SK-N-SH (cell line): Measurements from ENCODE around the gene WDR41. TPM values are rescaled to one million over a fixed set of nuclear protein-coding genes. Genes with fewer than 3 reads are reported as not detected.

Experiments used
- CTCF ChIA-PET: fragments of 300-600, 350-600 bp; formaldehyde crosslinking; extraction: SDS; loops from one replicate; lab custom pipeline; 2021; lab: Yijun Ruan, JAX
- POLR2A ChIA-PET: fragments of 350-600 bp; sonication (Branson Sonifier 250); formaldehyde crosslinking; extraction: SDS; loops from one replicate; lab custom pipeline; 2020; ENCODE audit warnings: antibody characterized with exemption, inconsistent platforms; lab: Yijun Ruan, JAX
- DNase-seq: peaks from one replicate; pipeline ENCODE4 v3.0.0; 2012
- H2AFZ ChIP-seq: fragments of 200-600 bp; sonication (generic); 2 replicates; pipeline ENCODE4 v1.8.1; 2016; ENCODE audit warnings: antibody characterized with exemption, mild to moderate bottlenecking, low read depth
- H3F3A ChIP-seq: fragments of 200-600 bp; sonication (generic); replicated peaks from 2 replicates; pipeline ENCODE3; 2016; ENCODE audit warnings: antibody characterized with exemption, mild to moderate bottlenecking; ENCODE audit not compliant: insufficient read depth
- H3K27ac ChIP-seq, 2 experiments: fragments of 200-500 bp in 1 of 2; fragments of 200-600 bp in 1 of 2; sonication (Bioruptor generic) in 1 of 2; sonication (generic), shearing (Covaris generic) in 1 of 2; 2 replicates each; pipeline versions ENCODE4 v1.5.1 to v1.6.1; 2014 to 2016; ENCODE audit warnings: low read depth in 2 of 2, inconsistent platforms in 1 of 2, low read length in 1 of 2, mild to moderate bottlenecking in 1 of 2, mixed read lengths in 1 of 2
- H3K27me3 ChIP-seq: fragments of 200-600 bp; sonication (generic), shearing (Covaris generic); 2 replicates; pipeline ENCODE4 v1.6.1; 2016; ENCODE audit warnings: mixed run types; ENCODE audit not compliant: insufficient read depth
- H3K36me3 ChIP-seq, 2 experiments: fragments of 200-500 bp in 1 of 2; fragments of 200-600 bp in 1 of 2; sonication (Bioruptor generic) in 1 of 2; sonication (generic) in 1 of 2; replicated peaks in 1 of 2; 2 replicates each; pipeline versions ENCODE3 to v1.5.1; 2014 to 2016; ENCODE audit warnings: low read length in 1 of 2, mild to moderate bottlenecking in 1 of 2; ENCODE audit not compliant: insufficient read depth in 2 of 2, control insufficient read depth in 1 of 2
- H3K4me1 ChIP-seq, 2 experiments: fragments of 200-500 bp in 1 of 2; fragments of 200-600 bp in 1 of 2; sonication (Bioruptor generic) in 1 of 2; sonication (generic), shearing (Covaris generic) in 1 of 2; 2 replicates each; pipeline versions ENCODE4 v1.5.1 to v1.6.1; 2014 to 2016; ENCODE audit warnings: low read depth in 1 of 2, low read length in 1 of 2, mixed run types in 1 of 2; ENCODE audit not compliant: insufficient read depth in 2 of 2, control insufficient read depth in 1 of 2
- H3K4me2 ChIP-seq: fragments of 200-600 bp; sonication (generic), shearing (Covaris generic); 2 replicates; pipeline ENCODE4 v1.6.1; 2017; ENCODE audit warnings: mixed run types
- H3K4me3 ChIP-seq, 2 experiments: fragments of 200-500 bp in 1 of 2; fragments of 200-600 bp in 1 of 2; sonication (Bioruptor generic) in 1 of 2; sonication (generic), shearing (Covaris generic) in 1 of 2; 2 replicates each; pipeline versions ENCODE4 v1.5.1 to v1.8.1; 2014 to 2016; ENCODE audit warnings: low read depth in 2 of 2, inconsistent platforms in 1 of 2, low read length in 1 of 2, mild to moderate bottlenecking in 1 of 2, mixed read lengths in 1 of 2, moderate library complexity in 1 of 2
- H3K79me2 ChIP-seq: fragments of 200-600 bp; sonication (generic); 2 replicates; pipeline ENCODE4 v1.8.1; 2017; ENCODE audit warnings: mild to moderate bottlenecking; ENCODE audit not compliant: insufficient read depth
- H3K9ac ChIP-seq: fragments of 200-600 bp; sonication (generic); 2 replicates; pipeline ENCODE4 v1.6.1; 2017; ENCODE audit warnings: mixed run types
- H3K9me2 ChIP-seq: fragments of 200-600 bp; sonication (generic); 2 replicates; pipeline ENCODE4 v1.6.1; 2017; ENCODE audit warnings: mixed run types
- H3K9me3 ChIP-seq: fragments of 200-600 bp; sonication (generic); 2 replicates; pipeline ENCODE4 v1.6.1; 2017; ENCODE audit warnings: mixed run types, mild to moderate bottlenecking, moderate library complexity
- H4K20me1 ChIP-seq: fragments of 200-600 bp; sonication (generic); 2 replicates; pipeline ENCODE4 v1.6.1; 2017; ENCODE audit warnings: mild to moderate bottlenecking, mixed run types; ENCODE audit not compliant: insufficient read depth
- CHD2 ChIP-seq: fragments of 150-350 bp; IDR thresholded peaks from 2 replicates; pipeline ENCODE4 v1.6.1; 2018; ENCODE audit warnings: low read length; ENCODE audit not compliant: partially characterized antibody
- EZH2phosphoT487 ChIP-seq: fragments of 200-600 bp; sonication (generic); IDR thresholded peaks from 2 replicates; pipeline ENCODE4 v1.6.1; 2017; ENCODE audit warnings: low read depth, mixed run types, mild to moderate bottlenecking, antibody characterized with exemption, moderate library complexity, borderline replicate concordance
- FOSL2 ChIP-seq: IDR thresholded peaks from 2 replicates; pipeline ENCODE4 v1.4.0; 2012; ENCODE audit warnings: low read depth, mild to moderate bottlenecking, moderate library complexity, borderline replicate concordance
- FOXM1 ChIP-seq: IDR thresholded peaks from 2 replicates; pipeline ENCODE4 v1.4.0; 2012; ENCODE audit warnings: low read depth, mild to moderate bottlenecking
- GATA2 ChIP-seq: sonication (generic); formaldehyde crosslinking; IDR thresholded peaks from 2 replicates; pipeline ENCODE4 v1.5.0; 2020; ENCODE audit warnings: mild to moderate bottlenecking, missing genetic modification reagents
- MEF2A ChIP-seq: IDR thresholded peaks from 2 replicates; pipeline ENCODE4 v1.4.0; 2012; ENCODE audit warnings: low read depth, borderline replicate concordance
- NRF1 ChIP-seq: IDR thresholded peaks from 2 replicates; pipeline ENCODE4 v1.6.1; 2012; ENCODE audit warnings: low read depth, mild to moderate bottlenecking, low read length
- POLR2AphosphoS5 ChIP-seq: IDR thresholded peaks from 2 replicates; pipeline ENCODE4 v1.6.1; 2012; ENCODE audit warnings: low read depth, low read length
- RAD21 ChIP-seq: IDR thresholded peaks from 2 replicates; pipeline ENCODE4 v1.6.1; 2012; ENCODE audit warnings: mild to moderate bottlenecking, low read length
- RCOR1 ChIP-seq: fragments of 150-350 bp; IDR thresholded peaks from 2 replicates; pipeline ENCODE4 v1.6.1; 2017; ENCODE audit warnings: antibody characterized with exemption, low read length
- YY1 ChIP-seq: IDR thresholded peaks from 2 replicates; pipeline ENCODE4 v1.4.0; 2012; ENCODE audit warnings: low read depth, mild to moderate bottlenecking
- WGBS: methylation state at CpG from one replicate; pipeline ENCODE4 v1.1.6; 2017; ENCODE audit warnings: low lambda C conversion rate; 5-methylcytosine and 5-hydroxymethylcytosine counted together
- polyA plus RNA-seq, 3 experiments: library from polyadenylated mRNA; depleted of rRNA; stranded (reverse); fragments of >200 nt; gene quantifications; 2 replicates each; pipeline ENCODE4 v1.2.3, GENCODE V29; 2012
- TF ChIP-seq, protein P1 (sequence below): fragments of 150-350 bp; IDR thresholded peaks from 2 replicates; pipeline ENCODE4 v1.6.1; 2016; ENCODE audit warnings: mild to moderate bottlenecking, low read depth, low read length
- TF ChIP-seq, protein P2 (sequence below): fragments of 200-600 bp; sonication (generic); IDR thresholded peaks from 2 replicates; pipeline ENCODE4 v1.6.1; 2017; ENCODE audit warnings: antibody characterized with exemption, mild to moderate bottlenecking, moderate library complexity
- TF ChIP-seq, protein P3 (sequence below): IDR thresholded peaks from 2 replicates; pipeline ENCODE4 v1.6.1; 2012; ENCODE audit warnings: mild to moderate bottlenecking, low read depth, low read length, moderate library complexity

WDR41 gene
- polyA plus RNA-seq, 1 of the 3 experiments (the other 2 are of a cell fraction), result 17.2 TPM

DNA sequence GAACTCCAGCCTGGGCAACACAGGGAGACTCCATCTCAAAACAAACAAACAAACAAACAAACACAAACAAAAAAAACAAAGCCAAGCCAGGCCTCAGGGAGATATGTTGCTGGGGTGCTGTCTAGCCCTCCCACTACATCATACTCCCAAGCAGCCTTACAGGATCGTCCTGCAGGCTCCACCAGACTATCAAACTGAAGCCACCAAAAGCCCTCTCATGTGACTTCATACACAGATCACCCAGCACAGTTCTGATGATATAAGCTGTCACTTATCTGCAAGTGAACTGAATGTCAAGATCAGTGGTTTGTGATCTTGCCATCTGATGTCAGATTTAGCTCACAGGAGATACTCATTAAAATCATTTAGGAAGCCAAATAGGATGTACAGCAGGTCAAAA, 43.3 kb downstream of the WDR41 start:
- 75% methylated on average over 1 of the region's 1 CpG for WGBS
- no peak overlapping the region for H3K4me3 ChIP-seq
- H3K79me2 ChIP-seq, result no peaks in the 10 kb centered on the region
- no peaks in the 10 kb centered on the region for H3K9me3 ChIP-seq
- no peaks in the 10 kb centered on the region for H4K20me1 ChIP-seq
- DNase-seq, result no peak
- POLR2A ChIA-PET, result no interaction called here
- CTCF ChIA-PET, result interaction anchor here (0.6 kb wide), 1 partner anchor 38 kb away, joined by 3 read pairs; no protein-coding TSS in a partner anchor
- H2AFZ ChIP-seq, result no peak overlapping the region
- H3K27me3 ChIP-seq, result no peaks in the 10 kb centered on the region
- no peaks in the 10 kb centered on the region for H3F3A ChIP-seq
- TF ChIP-seq MEF2A, result no peak
- no peak for TF ChIP-seq FOXM1
- TF ChIP-seq CHD2, result no peak
- no peak for TF ChIP-seq GATA2 (CRISPR knock-in tag)
- TF ChIP-seq YY1, result no peak
- TF ChIP-seq, protein P1, sequence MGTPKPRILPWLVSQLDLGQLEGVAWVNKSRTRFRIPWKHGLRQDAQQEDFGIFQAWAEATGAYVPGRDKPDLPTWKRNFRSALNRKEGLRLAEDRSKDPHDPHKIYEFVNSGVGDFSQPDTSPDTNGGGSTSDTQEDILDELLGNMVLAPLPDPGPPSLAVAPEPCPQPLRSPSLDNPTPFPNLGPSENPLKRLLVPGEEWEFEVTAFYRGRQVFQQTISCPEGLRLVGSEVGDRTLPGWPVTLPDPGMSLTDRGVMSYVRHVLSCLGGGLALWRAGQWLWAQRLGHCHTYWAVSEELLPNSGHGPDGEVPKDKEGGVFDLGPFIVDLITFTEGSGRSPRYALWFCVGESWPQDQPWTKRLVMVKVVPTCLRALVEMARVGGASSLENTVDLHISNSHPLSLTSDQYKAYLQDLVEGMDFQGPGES, result no peak
- no peak for TF ChIP-seq POLR2AphosphoS5
- TF ChIP-seq RCOR1, result no peak
- TF ChIP-seq, protein P2, sequence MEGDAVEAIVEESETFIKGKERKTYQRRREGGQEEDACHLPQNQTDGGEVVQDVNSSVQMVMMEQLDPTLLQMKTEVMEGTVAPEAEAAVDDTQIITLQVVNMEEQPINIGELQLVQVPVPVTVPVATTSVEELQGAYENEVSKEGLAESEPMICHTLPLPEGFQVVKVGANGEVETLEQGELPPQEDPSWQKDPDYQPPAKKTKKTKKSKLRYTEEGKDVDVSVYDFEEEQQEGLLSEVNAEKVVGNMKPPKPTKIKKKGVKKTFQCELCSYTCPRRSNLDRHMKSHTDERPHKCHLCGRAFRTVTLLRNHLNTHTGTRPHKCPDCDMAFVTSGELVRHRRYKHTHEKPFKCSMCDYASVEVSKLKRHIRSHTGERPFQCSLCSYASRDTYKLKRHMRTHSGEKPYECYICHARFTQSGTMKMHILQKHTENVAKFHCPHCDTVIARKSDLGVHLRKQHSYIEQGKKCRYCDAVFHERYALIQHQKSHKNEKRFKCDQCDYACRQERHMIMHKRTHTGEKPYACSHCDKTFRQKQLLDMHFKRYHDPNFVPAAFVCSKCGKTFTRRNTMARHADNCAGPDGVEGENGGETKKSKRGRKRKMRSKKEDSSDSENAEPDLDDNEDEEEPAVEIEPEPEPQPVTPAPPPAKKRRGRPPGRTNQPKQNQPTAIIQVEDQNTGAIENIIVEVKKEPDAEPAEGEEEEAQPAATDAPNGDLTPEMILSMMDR, result no peak
- no peaks in the 10 kb centered on the region; a peak in 1 of 4 replicates for H3K4me1 ChIP-seq
- no peak overlapping the region for H3K9ac ChIP-seq
- no peak overlapping the region for H3K27ac ChIP-seq
- H3K4me2 ChIP-seq, result no peak overlapping the region
- H3K9me2 ChIP-seq, result no peaks in the 10 kb centered on the region
- peaks cover 26 to 40% of the 10 kb centered on the region in 2 experiments for H3K36me3 ChIP-seq

DNA sequence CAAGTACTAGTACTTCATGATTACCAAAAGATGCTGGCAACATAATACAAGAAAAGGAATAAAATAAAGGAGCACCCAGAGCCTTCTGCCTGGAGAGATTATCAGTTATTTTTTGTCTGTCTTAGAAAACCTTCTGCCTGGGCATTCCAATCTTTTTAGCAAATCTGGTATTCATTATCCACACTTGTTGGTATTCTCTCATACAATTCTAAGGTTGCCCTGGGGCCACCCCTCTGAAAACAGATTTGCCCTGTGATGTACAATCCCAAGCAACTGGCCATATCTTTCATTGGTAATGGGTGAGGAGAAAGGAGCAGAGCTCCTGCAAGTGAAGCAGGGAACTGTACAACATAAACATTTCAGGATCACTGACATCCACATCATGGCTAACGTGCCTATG, 47.8 kb downstream of the WDR41 start:
- Histone ChIP-seq H3K9me2 (no peaks in the 10 kb centered on the region), H4K20me1 (no peaks in the 10 kb centered on the region), H3K27me3 (no peaks in the 10 kb centered on the region), H3K27ac (no peak overlapping the region), H3K4me1 (no peaks in the 10 kb centered on the region; a peak in 1 of 4 replicates), H3F3A (no peaks in the 10 kb centered on the region), H3K9ac (no peak overlapping the region), H2AFZ (no peak overlapping the region), H3K4me3 (no peak overlapping the region), H3K4me2 (no peak overlapping the region), H3K9me3 (no peaks in the 10 kb centered on the region), H3K79me2 (0 out of 2 replicates have a peak, but pooled peaks cover 3% of the 10 kb centered on the region), H3K36me3 (peaks cover 18 to 27% of the 10 kb centered on the region in 2 experiments)
- WGBS, result 86% methylated on average over 1 of the region's 1 CpG
- ChIA-PET POLR2A (no interaction called here), CTCF (interaction anchor here (0.9 kb wide), 1 partner anchor 9 kb away, joined by 4 read pairs; no protein-coding TSS in a partner anchor)
- TF ChIP-seq POLR2AphosphoS5 (no peak), FOSL2 (no peak), NRF1 (no peak), EZH2phosphoT487 (no peak), RAD21 (no peak), YY1 (no peak)
- TF ChIP-seq, protein P3, sequence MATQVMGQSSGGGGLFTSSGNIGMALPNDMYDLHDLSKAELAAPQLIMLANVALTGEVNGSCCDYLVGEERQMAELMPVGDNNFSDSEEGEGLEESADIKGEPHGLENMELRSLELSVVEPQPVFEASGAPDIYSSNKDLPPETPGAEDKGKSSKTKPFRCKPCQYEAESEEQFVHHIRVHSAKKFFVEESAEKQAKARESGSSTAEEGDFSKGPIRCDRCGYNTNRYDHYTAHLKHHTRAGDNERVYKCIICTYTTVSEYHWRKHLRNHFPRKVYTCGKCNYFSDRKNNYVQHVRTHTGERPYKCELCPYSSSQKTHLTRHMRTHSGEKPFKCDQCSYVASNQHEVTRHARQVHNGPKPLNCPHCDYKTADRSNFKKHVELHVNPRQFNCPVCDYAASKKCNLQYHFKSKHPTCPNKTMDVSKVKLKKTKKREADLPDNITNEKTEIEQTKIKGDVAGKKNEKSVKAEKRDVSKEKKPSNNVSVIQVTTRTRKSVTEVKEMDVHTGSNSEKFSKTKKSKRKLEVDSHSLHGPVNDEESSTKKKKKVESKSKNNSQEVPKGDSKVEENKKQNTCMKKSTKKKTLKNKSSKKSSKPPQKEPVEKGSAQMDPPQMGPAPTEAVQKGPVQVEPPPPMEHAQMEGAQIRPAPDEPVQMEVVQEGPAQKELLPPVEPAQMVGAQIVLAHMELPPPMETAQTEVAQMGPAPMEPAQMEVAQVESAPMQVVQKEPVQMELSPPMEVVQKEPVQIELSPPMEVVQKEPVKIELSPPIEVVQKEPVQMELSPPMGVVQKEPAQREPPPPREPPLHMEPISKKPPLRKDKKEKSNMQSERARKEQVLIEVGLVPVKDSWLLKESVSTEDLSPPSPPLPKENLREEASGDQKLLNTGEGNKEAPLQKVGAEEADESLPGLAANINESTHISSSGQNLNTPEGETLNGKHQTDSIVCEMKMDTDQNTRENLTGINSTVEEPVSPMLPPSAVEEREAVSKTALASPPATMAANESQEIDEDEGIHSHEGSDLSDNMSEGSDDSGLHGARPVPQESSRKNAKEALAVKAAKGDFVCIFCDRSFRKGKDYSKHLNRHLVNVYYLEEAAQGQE, result no peak
- DNase-seq, result no peak
